ENCODE data around the gene SELPLG.
A peak's percentile ranks its signal among the peaks of the same experiment; 100 is the strongest.
"Not testable (repeated sequence)": the region's sequence is repeated elsewhere in the genome, so short reads cannot be mapped to it uniquely, and the experiment has no call there.

SELPLG gene

GRCh38 chr12:108633534-108634248 is at the start of gene SELPLG:
Gene SELPLG (minus strand): TSS chr12:108633894. CDS start chr12:108624307, 9,587 bp downstream.
- peak in 4 of 10 donors; percentile 26 to 90 (median 44) for DNase-seq
- intact Hi-C loops (cut with DNase I), result no loop called here

DNA sequence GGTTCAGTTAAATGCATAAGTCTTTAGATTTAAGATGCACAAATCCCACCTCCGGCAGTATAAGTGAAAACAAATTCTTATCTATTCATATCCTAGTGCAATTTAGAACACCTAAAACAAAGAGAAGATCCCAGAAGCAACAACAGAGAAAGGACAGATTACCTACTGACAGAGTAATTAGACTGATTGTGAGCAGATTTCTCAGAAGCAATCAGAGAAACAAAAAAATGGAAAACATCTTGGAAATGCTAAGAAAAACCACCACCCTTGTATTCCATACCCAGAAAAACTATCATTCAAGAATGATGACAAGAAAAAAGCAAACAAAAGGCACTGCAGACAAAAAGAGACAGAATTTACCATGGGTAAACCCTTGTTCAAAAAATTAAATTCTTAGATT is 47.6 kb upstream of the SELPLG start:
- DNase-seq, result no peak
- intact Hi-C loops (cut with DNase I), result no loop called here

- intact Hi-C loops (cut with DNase I), result no loop called here
- no peak for DNase-seq
These were observed 45.5 kb upstream of the SELPLG start for GRCh38 chr12:108679106-108679681.

DNA sequence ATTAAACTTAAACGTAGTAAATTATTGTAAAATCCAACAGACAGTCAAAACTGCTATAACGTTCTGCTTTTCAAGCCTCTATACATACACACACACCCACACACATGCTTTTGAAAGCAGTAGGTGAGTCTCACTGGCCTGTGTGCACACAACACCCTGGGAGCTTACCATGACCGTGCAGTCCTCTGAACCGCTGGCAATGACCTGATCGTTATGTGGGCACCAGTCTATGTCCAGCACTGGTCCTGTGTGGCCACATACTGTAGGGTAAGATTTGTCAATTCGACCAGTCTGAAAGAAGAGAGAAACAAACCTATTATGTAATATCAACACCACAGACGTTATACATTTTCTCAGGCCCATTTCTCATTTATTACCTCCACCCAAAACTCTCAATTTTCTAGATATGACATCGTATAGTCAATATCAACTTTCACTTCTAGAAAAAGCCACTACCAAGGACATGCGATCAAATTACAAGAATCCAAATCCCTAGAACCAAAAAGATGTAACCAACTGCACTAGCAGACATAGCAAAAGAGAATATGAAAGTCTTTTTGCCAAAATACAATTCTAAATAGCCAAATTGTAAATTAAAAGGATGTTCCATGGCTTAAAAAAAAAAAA is 44.5 kb upstream of the SELPLG start:
- intact Hi-C loops (cut with DNase I), result no loop called here
- no peak for DNase-seq

- intact Hi-C loops (cut with DNase I), result no loop called here
These were observed 43.7 kb upstream of the SELPLG start for GRCh38 chr12:108677381-108677780.

GRCh38 chr12:108676707-108677106 is 43.0 kb upstream of the SELPLG start:
- intact Hi-C loops (cut with DNase I), result no loop called here

More at GRCh38 chr12:108677381-108677780, 43.7 kb upstream of the SELPLG start:
- no peak for DNase-seq

GRCh38 chr12:108675792-108676191 is 42.1 kb upstream of the SELPLG start:
- intact Hi-C loops (cut with DNase I), result no loop called here
- no peak for DNase-seq

More at GRCh38 chr12:108676707-108677106, 43.0 kb upstream of the SELPLG start:
- no peak for DNase-seq

DNA sequence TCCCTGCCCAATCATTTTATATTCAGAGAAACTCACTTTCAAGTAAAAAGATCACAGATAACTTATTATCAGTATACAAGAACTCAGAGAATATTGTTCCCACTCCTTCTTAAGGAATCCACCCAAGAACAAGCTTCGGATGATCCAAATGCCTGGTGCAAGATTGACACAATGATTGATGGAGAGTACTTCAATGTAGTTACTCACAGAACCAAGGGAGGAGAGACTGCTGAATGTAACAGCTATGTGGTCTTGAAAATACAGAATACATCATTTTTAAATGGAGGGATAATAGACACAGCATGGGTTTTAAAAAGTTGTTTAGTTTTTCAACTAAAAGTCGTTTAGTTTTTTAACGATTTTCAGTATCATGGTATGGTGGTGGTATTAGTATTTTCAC is 38.4 kb upstream of the SELPLG start:
- intact Hi-C loops (cut with DNase I), result no loop called here
- DNase-seq, result no peak

- intact Hi-C loops (cut with DNase I), result no loop called here
- no peak for DNase-seq
These were observed 37.4 kb upstream of the SELPLG start for GRCh38 chr12:108671110-108671509.

- DNase-seq, result no peak
- intact Hi-C loops (cut with DNase I), result no loop called here
These were observed 36.5 kb upstream of the SELPLG start for GRCh38 chr12:108670066-108670631.

GRCh38 chr12:108668542-108668941 is 34.8 kb upstream of the SELPLG start:
- intact Hi-C loops (cut with DNase I), result no loop called here
- no peak for DNase-seq

DNA sequence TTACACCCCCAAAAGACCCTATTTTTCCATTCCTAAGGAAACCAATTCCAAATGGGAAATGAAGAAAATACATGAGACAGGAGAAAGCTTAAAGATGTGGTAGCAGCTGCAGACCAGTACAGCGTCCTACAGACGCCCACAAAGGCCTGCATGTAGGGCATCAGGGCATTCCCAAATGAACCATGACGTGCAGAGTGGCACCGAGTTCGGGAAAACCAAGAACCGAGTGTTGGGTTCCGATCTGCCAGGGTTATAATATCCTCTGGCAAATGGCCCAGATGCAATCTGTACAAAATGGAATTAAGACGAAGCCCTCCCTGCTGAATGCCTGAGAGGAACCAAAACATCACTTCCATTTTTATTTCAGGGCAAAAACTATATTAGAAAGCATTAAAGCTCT is 34.4 kb upstream of the SELPLG start:
- intact Hi-C loops (cut with DNase I), result no loop called here
- DNase-seq, result no peak

- DNase-seq, result no peak
- intact Hi-C loops (cut with DNase I), result no loop called here
These were observed 33.7 kb upstream of the SELPLG start for GRCh38 chr12:108667349-108667748.

DNA sequence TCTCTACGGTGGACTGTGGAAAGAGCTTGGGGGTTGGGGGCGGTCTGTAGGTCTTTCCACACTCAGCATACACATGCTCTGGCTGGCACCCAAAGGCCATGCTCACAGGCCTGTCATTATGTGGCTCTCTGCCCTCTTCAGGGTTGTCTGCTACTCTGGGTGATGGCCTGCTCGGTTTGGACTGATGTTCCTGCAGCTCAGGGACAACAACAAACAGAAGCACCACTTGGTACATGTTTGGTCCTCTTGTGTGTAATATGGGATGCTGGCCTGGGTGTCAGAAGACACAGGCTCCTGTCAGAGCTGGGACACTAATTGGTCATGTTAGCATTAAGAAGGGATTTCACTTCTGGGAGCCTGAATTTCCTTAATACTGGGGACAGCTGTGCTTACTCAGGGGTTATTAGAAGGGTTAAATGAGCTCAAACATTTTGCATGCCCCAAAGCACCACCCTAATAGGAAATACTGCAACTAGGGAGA is 32.7 kb upstream of the SELPLG start:
- intact Hi-C loops (cut with DNase I), result no loop called here
- DNase-seq, result peak in 3 of 10 donors; percentile 9 to 89 (median 46)

DNA sequence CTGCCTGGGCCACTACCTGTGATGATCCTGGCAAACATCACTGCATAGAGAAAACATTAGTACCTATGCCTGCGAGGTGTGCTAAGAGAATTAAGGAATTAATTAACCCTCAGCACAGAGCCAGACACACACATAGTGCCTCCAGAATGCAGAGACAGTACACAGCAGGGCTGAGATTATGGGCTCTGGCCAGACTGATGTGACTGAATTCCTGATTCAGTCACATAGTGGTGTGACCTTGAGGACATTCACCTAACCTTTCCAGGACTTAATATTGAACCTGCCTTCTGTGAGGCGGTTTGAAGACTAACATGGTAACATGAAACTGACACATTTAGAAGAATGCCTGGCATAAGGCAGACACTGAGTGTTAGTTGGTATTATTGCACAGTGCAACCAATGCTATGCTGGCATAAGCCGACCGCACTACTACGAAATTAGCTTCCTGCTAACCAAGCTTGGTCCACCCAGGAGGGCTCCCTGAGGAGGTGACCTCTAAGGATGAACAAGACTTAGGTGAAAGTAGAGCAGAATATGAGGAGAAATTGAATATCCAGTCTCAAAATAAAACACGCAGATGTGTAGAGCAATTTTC is 32.0 kb upstream of the SELPLG start:
- intact Hi-C loops (cut with DNase I), result no loop called here
- DNase-seq, result no peak

DNA sequence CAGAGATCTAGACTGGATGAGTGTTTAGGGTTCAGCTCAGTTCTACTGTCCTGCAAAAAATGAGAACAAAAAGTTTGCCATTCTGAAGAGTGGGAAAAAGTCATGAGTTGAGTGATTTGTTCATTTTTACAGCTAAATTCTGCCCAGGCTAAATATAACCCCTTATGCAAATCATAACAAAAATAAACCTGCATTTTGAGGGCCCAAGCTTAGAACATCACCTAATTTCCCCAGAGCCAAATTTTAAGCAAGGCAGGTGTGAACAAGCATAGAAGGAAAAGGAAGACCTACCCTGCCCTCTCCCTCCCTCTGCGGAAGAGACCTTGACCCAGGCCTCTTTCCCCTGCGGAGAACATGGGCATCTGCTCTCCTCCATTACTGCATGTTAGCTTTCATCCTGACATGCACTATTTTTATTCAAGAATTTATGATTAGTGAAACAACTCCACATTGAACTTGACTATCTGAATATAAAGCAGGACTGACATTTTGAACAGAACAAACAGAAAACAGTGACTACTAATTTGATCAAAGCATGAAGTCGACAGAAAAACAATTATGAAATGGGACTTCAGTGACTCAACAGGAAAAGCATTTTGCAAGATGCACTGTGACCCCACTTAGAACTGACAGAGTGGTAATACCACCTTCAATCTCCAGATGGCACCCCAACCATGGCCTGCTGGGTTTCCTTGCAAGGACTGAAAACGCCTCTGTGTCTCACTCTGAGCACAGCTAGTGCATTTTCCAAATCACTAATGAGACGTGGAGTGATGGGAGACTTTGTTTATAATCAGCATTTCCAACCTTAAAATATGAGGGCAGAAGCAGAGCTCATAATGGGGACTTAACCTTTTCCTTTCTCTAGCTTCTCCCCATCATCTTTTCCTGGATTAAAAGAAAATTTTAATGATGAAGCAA is 30.9 kb upstream of the SELPLG start:
- intact Hi-C loops (cut with DNase I), result loop anchor here (1.0 kb wide), 1 partner anchor 139 kb away; no protein-coding TSS in a partner anchor
- peak; percentile 58 to 96 (median 81) for DNase-seq

DNA sequence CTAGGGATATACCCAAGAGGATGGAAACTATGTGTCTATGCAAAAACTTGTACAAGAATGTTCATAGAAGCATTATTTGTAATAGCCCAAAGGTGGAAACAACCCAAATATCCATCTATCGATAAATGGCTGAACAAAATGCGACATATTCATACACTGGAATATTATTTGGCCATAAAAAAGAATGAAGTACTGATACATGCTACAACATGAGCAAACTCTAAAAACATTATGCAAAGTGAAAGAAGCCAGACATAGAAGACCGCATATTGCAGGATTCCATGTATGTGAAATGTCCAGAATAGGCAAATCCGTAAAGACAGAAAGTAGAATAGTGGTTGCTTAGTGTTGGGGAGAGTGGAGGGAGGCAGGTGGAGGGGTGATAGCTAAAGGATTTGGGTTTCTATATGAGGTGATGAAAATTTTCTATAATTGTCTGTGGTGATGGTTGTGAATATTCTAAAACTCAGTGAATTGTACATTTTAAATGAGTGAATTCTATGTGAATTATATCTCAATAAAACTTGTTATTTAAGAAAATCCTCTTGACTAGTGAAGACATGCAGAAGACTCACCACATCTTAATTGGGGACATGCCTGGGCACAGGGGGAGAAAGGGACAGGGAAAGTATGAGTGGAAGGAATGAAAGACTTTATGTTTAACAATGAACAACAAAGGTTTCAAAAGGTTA is 29.8 kb upstream of the SELPLG start:
- intact Hi-C loops (cut with DNase I), result loop anchor here (1.0 kb wide), 1 partner anchor 140 kb away; no protein-coding TSS in a partner anchor

GRCh38 chr12:108658115-108658514 is 24.4 kb upstream of the SELPLG start:
- DNase-seq; intact Hi-C loops (cut with DNase I): not testable (repeated sequence)

More for the DNA sequence above, 29.8 kb upstream of the SELPLG start:
- DNase-seq, result no peak

- DNase-seq, result no peak
- intact Hi-C loops (cut with DNase I), result no loop called here
These were observed 23.5 kb upstream of the SELPLG start for GRCh38 chr12:108657130-108657745.
